ENCODE measurements around the gene MTUS2.

MTUS2 gene

DNA sequence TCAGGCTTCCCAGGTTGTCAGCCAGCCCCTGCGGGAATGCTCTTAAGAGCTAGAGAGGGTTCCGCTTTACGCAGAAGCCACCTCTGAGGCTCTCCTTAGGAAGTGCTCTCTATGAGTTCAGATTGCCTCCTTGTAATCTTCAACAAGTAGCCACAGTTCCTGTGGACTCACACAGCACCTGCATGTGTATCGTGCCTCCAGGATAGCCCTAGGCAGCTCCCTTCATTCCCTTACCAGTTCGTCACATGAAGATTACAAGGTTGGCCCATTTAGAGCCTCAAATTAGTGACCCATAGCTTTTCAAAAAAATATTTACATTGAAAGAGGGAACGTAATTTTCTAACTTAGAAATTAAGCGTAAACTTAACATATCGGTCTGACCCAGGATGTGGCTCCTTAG, 284.3 kb downstream of the MTUS2 start:
- no peak for DNase-seq (ENCODE audit: low read depth, low spot score)
- no peaks in the 10 kb centered on the region for H3K36me3 ChIP-seq (ENCODE audit: insufficient read depth, insufficient read length, low read length)
- no peaks in the 10 kb centered on the region for H3K4me1 ChIP-seq (ENCODE audit: insufficient read depth, insufficient read length)
- H3K4me3 ChIP-seq (ENCODE audit: insufficient read length, low read depth) = no peak overlapping the region
- H3K27me3 ChIP-seq (ENCODE audit: insufficient read depth, insufficient read length) = no peaks in the 10 kb centered on the region
- H3K9me3 ChIP-seq (ENCODE audit: insufficient read depth, low read length) = no peaks in the 10 kb centered on the region
- H3K9ac ChIP-seq (ENCODE audit: insufficient read length, low read depth) = no peak overlapping the region
- no peak for TF ChIP-seq ZNF274 (IDR thresholded peaks at IDR 0.05; ENCODE audit: low read depth, low read length)
- no peak for TF ChIP-seq YY1 (IDR thresholded peaks at IDR 0.05; ENCODE audit: insufficient read depth, insufficient read length)
- TF ChIP-seq SUZ12 (IDR thresholded peaks at IDR 0.05; ENCODE audit: extremely low read depth, insufficient read depth, insufficient read length) = no peak

- Histone ChIP-seq H3K4me3 (ENCODE audit: insufficient read length, low read depth) (no peak overlapping the region), H3K36me3 (ENCODE audit: insufficient read depth, insufficient read length, low read length) (no peaks in the 10 kb centered on the region), H3K9me3 (ENCODE audit: insufficient read depth, low read length) (no peaks in the 10 kb centered on the region), H3K9ac (ENCODE audit: insufficient read length, low read depth) (no peak overlapping the region), H3K4me1 (ENCODE audit: insufficient read depth, insufficient read length) (no peaks in the 10 kb centered on the region), H3K27me3 (ENCODE audit: insufficient read depth, insufficient read length) (no peaks in the 10 kb centered on the region)
- TF ChIP-seq YY1 (IDR thresholded peaks at IDR 0.05; ENCODE audit: insufficient read depth, insufficient read length) (no peak), SUZ12 (IDR thresholded peaks at IDR 0.05; ENCODE audit: extremely low read depth, insufficient read depth, insufficient read length) (no peak), ZNF274 (IDR thresholded peaks at IDR 0.05; ENCODE audit: low read depth, low read length) (no peak)
- no peak for DNase-seq (ENCODE audit: low read depth, low spot score)
Measured at GRCh38 chr13:29105779-29106178, 285.6 kb downstream of the MTUS2 start.

DNA sequence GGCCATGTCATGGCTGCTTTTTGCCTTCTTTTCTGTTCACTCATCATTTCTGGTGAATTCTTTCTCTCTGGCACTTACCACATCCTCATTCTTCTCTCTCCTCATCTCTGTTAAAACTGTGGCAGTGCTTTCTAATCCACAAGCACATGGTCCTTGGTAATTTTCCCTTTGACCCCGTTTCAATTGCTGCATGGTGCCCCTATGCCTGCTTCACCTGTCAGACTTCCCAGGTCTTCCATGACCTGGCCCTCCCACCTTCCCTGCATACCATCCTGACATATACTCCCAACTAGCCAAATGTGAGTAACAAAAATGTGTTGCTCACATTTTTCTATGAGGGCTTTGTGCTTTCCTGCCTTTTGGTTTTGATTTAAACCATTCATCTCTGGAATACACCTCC, 286.5 kb downstream of the MTUS2 start:
- TF ChIP-seq YY1 (IDR thresholded peaks at IDR 0.05; ENCODE audit: insufficient read depth, insufficient read length) (no peak), ZNF274 (IDR thresholded peaks at IDR 0.05; ENCODE audit: low read depth, low read length) (no peak), SUZ12 (IDR thresholded peaks at IDR 0.05; ENCODE audit: extremely low read depth, insufficient read depth, insufficient read length) (no peak)
- no peaks in the 10 kb centered on the region for H3K9me3 ChIP-seq (ENCODE audit: insufficient read depth, low read length)
- no peak for DNase-seq (ENCODE audit: low read depth, low spot score)

GRCh38 chr13:29108068-29108786, 288.1 kb downstream of the MTUS2 start:
- Histone ChIP-seq H3K27me3 (ENCODE audit: insufficient read depth, insufficient read length) (no peaks in the 10 kb centered on the region), H3K4me1 (ENCODE audit: insufficient read depth, insufficient read length) (no peaks in the 10 kb centered on the region), H3K4me3 (ENCODE audit: insufficient read length, low read depth) (no peak overlapping the region), H3K36me3 (ENCODE audit: insufficient read depth, insufficient read length, low read length) (no peaks in the 10 kb centered on the region), H3K9me3 (ENCODE audit: insufficient read depth, low read length) (no peaks in the 10 kb centered on the region), H3K9ac (ENCODE audit: insufficient read length, low read depth) (no peak overlapping the region)
- TF ChIP-seq SUZ12 (IDR thresholded peaks at IDR 0.05; ENCODE audit: extremely low read depth, insufficient read depth, insufficient read length) = no peak
- no peak for DNase-seq (ENCODE audit: low read depth, low spot score)

More for the DNA sequence above, 286.5 kb downstream of the MTUS2 start:
- Histone ChIP-seq H3K36me3 (ENCODE audit: insufficient read depth, insufficient read length, low read length) (no peaks in the 10 kb centered on the region), H3K27me3 (ENCODE audit: insufficient read depth, insufficient read length) (no peaks in the 10 kb centered on the region), H3K4me3 (ENCODE audit: insufficient read length, low read depth) (no peak overlapping the region), H3K4me1 (ENCODE audit: insufficient read depth, insufficient read length) (no peaks in the 10 kb centered on the region), H3K9ac (ENCODE audit: insufficient read length, low read depth) (no peak overlapping the region)

- H3K36me3 ChIP-seq (ENCODE audit: insufficient read depth, insufficient read length, low read length) = no peaks in the 10 kb centered on the region
- TF ChIP-seq SUZ12 (IDR thresholded peaks at IDR 0.05; ENCODE audit: extremely low read depth, insufficient read depth, insufficient read length) = no peak
- no peak overlapping the region for H3K9ac ChIP-seq (ENCODE audit: insufficient read length, low read depth)
- H3K4me3 ChIP-seq (ENCODE audit: insufficient read length, low read depth) = no peak overlapping the region
- no peaks in the 10 kb centered on the region for H3K27me3 ChIP-seq (ENCODE audit: insufficient read depth, insufficient read length)
- no peak for DNase-seq (ENCODE audit: low read depth, low spot score)
- no peaks in the 10 kb centered on the region for H3K4me1 ChIP-seq (ENCODE audit: insufficient read depth, insufficient read length)
- no peaks in the 10 kb centered on the region for H3K9me3 ChIP-seq (ENCODE audit: insufficient read depth, low read length)
Measured at GRCh38 chr13:29109987-29110386, 289.8 kb downstream of the MTUS2 start.

DNA sequence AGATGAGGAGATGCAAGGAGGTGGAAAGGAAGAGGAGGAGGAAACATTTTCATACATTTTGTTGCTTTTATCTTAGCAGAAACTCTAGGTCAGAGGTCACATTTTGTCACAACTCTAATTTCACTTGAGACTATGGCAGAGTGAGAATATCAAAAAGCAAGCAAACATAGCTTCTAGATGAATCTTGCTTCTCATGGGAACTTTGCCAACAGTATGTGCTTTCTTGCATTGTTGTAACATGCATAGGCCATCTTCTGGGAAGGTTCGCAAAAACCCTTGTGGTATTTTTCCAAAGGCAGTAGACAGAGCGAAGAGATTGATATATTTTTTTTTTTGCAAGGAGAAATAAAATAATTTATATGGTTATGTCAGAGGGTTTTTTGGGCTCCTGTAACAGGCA, 291.3 kb downstream of the MTUS2 start:
- no peak for DNase-seq (ENCODE audit: low read depth, low spot score)
- Histone ChIP-seq H3K4me1 (ENCODE audit: insufficient read depth, insufficient read length) (no peaks in the 10 kb centered on the region), H3K9me3 (ENCODE audit: insufficient read depth, low read length) (no peaks in the 10 kb centered on the region), H3K27me3 (ENCODE audit: insufficient read depth, insufficient read length) (no peaks in the 10 kb centered on the region), H3K4me3 (ENCODE audit: insufficient read length, low read depth) (no peak overlapping the region), H3K9ac (ENCODE audit: insufficient read length, low read depth) (no peak overlapping the region), H3K36me3 (ENCODE audit: insufficient read depth, insufficient read length, low read length) (no peaks in the 10 kb centered on the region)
- no peak for TF ChIP-seq YY1 (IDR thresholded peaks at IDR 0.05; ENCODE audit: insufficient read depth, insufficient read length)
- no peak for TF ChIP-seq SUZ12 (IDR thresholded peaks at IDR 0.05; ENCODE audit: extremely low read depth, insufficient read depth, insufficient read length)
- TF ChIP-seq ZNF274 (IDR thresholded peaks at IDR 0.05; ENCODE audit: low read depth, low read length) = no peak

- no peaks in the 10 kb centered on the region for H3K27me3 ChIP-seq (ENCODE audit: insufficient read depth, insufficient read length)
- TF ChIP-seq YY1 (IDR thresholded peaks at IDR 0.05; ENCODE audit: insufficient read depth, insufficient read length) = no peak
- TF ChIP-seq SUZ12 (IDR thresholded peaks at IDR 0.05; ENCODE audit: extremely low read depth, insufficient read depth, insufficient read length) = no peak
- no peak for TF ChIP-seq ZNF274 (IDR thresholded peaks at IDR 0.05; ENCODE audit: low read depth, low read length)
- no peak overlapping the region for H3K9ac ChIP-seq (ENCODE audit: insufficient read length, low read depth)
- no peak for DNase-seq (ENCODE audit: low read depth, low spot score)
- no peak overlapping the region for H3K4me3 ChIP-seq (ENCODE audit: insufficient read length, low read depth)
- no peaks in the 10 kb centered on the region for H3K4me1 ChIP-seq (ENCODE audit: insufficient read depth, insufficient read length)
- no peaks in the 10 kb centered on the region for H3K36me3 ChIP-seq (ENCODE audit: insufficient read depth, insufficient read length, low read length)
- no peaks in the 10 kb centered on the region for H3K9me3 ChIP-seq (ENCODE audit: insufficient read depth, low read length)
Measured at GRCh38 chr13:29115842-29116241, 295.7 kb downstream of the MTUS2 start.
